T1000 (cell line): ENCODE data around the gene TCF3.

ENCODE experiments used
- DNase-seq: peaks from one replicate; lab custom pipeline; 2025; ENCODE audit warnings: mixed read lengths; lab: John Stamatoyannopoulos, UW

Gene TCF3

DNA sequence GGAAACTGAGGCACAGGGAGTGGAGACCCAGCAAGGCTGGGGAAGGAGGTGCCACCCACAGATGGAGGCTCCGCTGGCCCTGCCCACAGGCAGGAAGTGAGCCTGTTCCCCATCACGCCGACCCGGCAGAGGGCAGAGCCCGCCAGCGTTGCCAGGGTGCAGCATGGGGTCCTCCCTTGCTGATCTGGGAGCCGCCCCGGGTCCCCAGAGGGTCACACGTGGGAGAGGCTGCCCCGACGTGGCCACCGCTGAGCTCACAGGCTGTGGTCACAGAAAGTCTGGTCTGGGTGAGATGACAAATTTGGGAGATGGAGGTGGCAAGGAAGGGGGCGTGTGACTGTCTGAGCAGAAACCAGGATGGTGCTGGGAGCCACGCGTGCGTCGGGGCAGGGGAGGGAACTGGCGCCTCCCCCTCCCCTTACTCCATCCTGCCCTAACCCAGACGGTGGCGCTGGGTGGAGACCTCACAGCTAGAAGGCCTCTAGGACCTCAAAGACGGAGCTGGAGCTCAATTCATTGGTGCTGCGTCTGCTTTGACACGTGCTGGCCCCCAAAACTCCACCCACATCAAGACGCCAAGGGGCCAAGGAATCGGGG lies 92.0 kb downstream of the TCF3 start:
- no peak for DNase-seq
